Caco-2 (cell line): ENCODE measurements around the gene LIPC. TPM values are rescaled to one million over a fixed set of nuclear protein-coding genes. Genes with fewer than 3 reads are reported as not detected.

ENCODE experiments used
- BruUV-seq: library from RNA; stranded (reverse); fragments of 400-500 nt; replicated peaks from 2 replicates; lab custom pipeline; 2021; lab: Mats Ljungman, UMichigan
- CTCF ChIA-PET: fragments of 300-600 bp; sonication (Branson Sonifier 250); formaldehyde crosslinking; loops from one replicate; lab custom pipeline; 2022; ENCODE audit warnings: antibody characterized with exemption; lab: Charles Lee
- POLR2A ChIA-PET: fragments of 300-600 bp; sonication (Branson Sonifier 250); formaldehyde crosslinking; loops from one replicate; lab custom pipeline; 2022; ENCODE audit warnings: antibody characterized with exemption; lab: Charles Lee
- DNase-seq, 2 experiments: peaks; one replicate each; pipeline versions ENCODE4 v3.0.0 to v3.0.0-alpha.2; 2020 to 2022
- H3K27me3 ChIP-seq: replicated peaks from 2 replicates; pipeline ENCODE4 v1.6.0; 2011; ENCODE audit warnings: low read length; ENCODE audit not compliant: control insufficient read depth, insufficient read depth
- H3K36me3 ChIP-seq: 2 replicates; pipeline ENCODE4 v1.5.1; 2011; ENCODE audit warnings: low read length; ENCODE audit not compliant: control insufficient read depth, insufficient read depth
- H3K4me1 ChIP-seq: fragments of 250-450 bp; sonication (Bioruptor Pico); 2 replicates; pipeline ENCODE4 v1.5.1; 2020; ENCODE audit warnings: mild to moderate bottlenecking
- H3K4me3 ChIP-seq: 2 replicates; pipeline ENCODE4 v1.5.1; 2011; ENCODE audit warnings: low read depth, mild to moderate bottlenecking, control low read depth, low read length
- H3K9me3 ChIP-seq: fragments of 250-450 bp; sonication (Bioruptor Pico); 2 replicates; pipeline ENCODE4 v1.5.1; 2020; ENCODE audit warnings: mild to moderate bottlenecking, moderate library complexity
- H3K27ac Mint-ChIP-seq: one replicate; pipeline ENCODE4 v1.8.0; 2022; ENCODE audit warnings: mixed read lengths; ENCODE audit not compliant: unreplicated experiment
- H3K27me3 Mint-ChIP-seq: one replicate; pipeline ENCODE4 v1.8.0; 2022; ENCODE audit warnings: mixed read lengths; ENCODE audit not compliant: insufficient read depth, unreplicated experiment
- H3K36me3 Mint-ChIP-seq: one replicate; pipeline ENCODE4 v1.8.0; 2022; ENCODE audit warnings: mild to moderate bottlenecking, mixed read lengths; ENCODE audit not compliant: insufficient read depth, unreplicated experiment
- H3K4me1 Mint-ChIP-seq: one replicate; pipeline ENCODE4 v1.8.0; 2022; ENCODE audit warnings: low read depth, mixed read lengths; ENCODE audit not compliant: unreplicated experiment
- H3K4me3 Mint-ChIP-seq: one replicate; pipeline ENCODE4 v1.8.0; 2022; ENCODE audit warnings: mild to moderate bottlenecking, moderate library complexity, mixed read lengths; ENCODE audit not compliant: unreplicated experiment
- H3K9me3 Mint-ChIP-seq: one replicate; pipeline ENCODE4 v1.8.0; 2022; ENCODE audit warnings: mixed read lengths; ENCODE audit not compliant: unreplicated experiment
- CTCF ChIP-seq, 2 experiments: fragments of 200-600 bp in 1 of 2; IDR thresholded peaks; 1 replicate in 1 of 2; 2 replicates in 1 of 2; pipeline versions ENCODE4 v1.5.1 to v1.8.0; 2011 to 2022; ENCODE audit warnings: antibody characterized with exemption in 1 of 2, control low read depth in 1 of 2, inconsistent platforms in 1 of 2, low read depth in 1 of 2, low read length in 1 of 2, mild to moderate bottlenecking in 1 of 2, moderate library complexity in 1 of 2; ENCODE audit not compliant: insufficient read depth in 1 of 2, severe bottlenecking in 1 of 2, unreplicated experiment in 1 of 2
- intact Hi-C: fragments of 100-400 bp; cut with micrococcal nuclease; formaldehyde crosslinking; loops from one replicate; pipeline ENCODE4 v1.10.0; 2022; ENCODE audit not compliant: unreplicated experiment
- total RNA-seq: library from RNA; stranded (reverse); gene quantifications from 2 replicates; pipeline ENCODE4 v1.2.3, GENCODE V29; 2022

The LIPC gene
- total RNA-seq, 1 experiment from 2014 or later = 17.6 TPM

GRCh38 chr15:58393241-58393662 lies 38.5 kb upstream of the LIPC start:
- Mint-ChIP-seq H3K36me3 (peaks cover 9% of the 10 kb centered on the region), H3K4me1 (peaks cover 83% of the 10 kb centered on the region), H3K9me3 (no peaks in the 10 kb centered on the region), H3K27me3 (no peaks in the 10 kb centered on the region), H3K27ac (peak overlapping the region; percentile 90), H3K4me3 (no peak overlapping the region)
- H3K4me1 ChIP-seq = peaks cover 81% of the 10 kb centered on the region
- no peak overlapping the region for H3K4me3 ChIP-seq
- ChIA-PET CTCF (no interaction called here), POLR2A (interaction anchor here (0.9 kb wide), 1 partner anchor 10 kb away, joined by 3 read pairs; no protein-coding TSS in a partner anchor)
- H3K9me3 ChIP-seq = no peaks in the 10 kb centered on the region
- H3K36me3 ChIP-seq = no peaks in the 10 kb centered on the region
- no TSS peak for BruUV-seq
- intact Hi-C loops = loop anchor here (2.0 to 5.0 kb wide), 4 partner anchors 39 to 74 kb away; partner anchors contain the start of gene LIPC
- DNase-seq = peak; percentile 29 to 63
- no peak for TF ChIP-seq CTCF (IDR thresholded peaks at IDR 0.05; ENCODE audit: insufficient read depth in 1 of 2, low read depth in 1 of 2, low read length in 1 of 2, severe bottlenecking in 1 of 2, unreplicated experiment in 1 of 2)
- H3K27me3 ChIP-seq = no peaks in the 10 kb centered on the region

- TF ChIP-seq CTCF (IDR thresholded peaks at IDR 0.05; ENCODE audit: insufficient read depth in 1 of 2, low read depth in 1 of 2, low read length in 1 of 2, severe bottlenecking in 1 of 2, unreplicated experiment in 1 of 2) = no peak
- peaks cover 59% of the 10 kb centered on the region for H3K4me1 ChIP-seq
- Mint-ChIP-seq H3K4me1 (peaks cover 68% of the 10 kb centered on the region), H3K27ac (peak overlapping the region; percentile 24), H3K4me3 (no peak overlapping the region), H3K36me3 (no peaks in the 10 kb centered on the region), H3K9me3 (no peaks in the 10 kb centered on the region), H3K27me3 (no peaks in the 10 kb centered on the region)
- no peaks in the 10 kb centered on the region for H3K27me3 ChIP-seq
- H3K36me3 ChIP-seq = no peaks in the 10 kb centered on the region
- ChIA-PET CTCF (interaction anchor here (0.7 kb wide), 1 partner anchor 13 kb away, joined by 3 read pairs; no protein-coding TSS in a partner anchor), POLR2A (no interaction called here)
- intact Hi-C loops = no loop called here
- BruUV-seq = no TSS peak
- H3K9me3 ChIP-seq = no peaks in the 10 kb centered on the region
- no peak overlapping the region for H3K4me3 ChIP-seq
- DNase-seq = peak in 1 of 2 experiments; percentile 49
Observed at GRCh38 chr15:58396181-58396580, 35.6 kb upstream of the LIPC start.

- no TSS peak for BruUV-seq
- CTCF ChIA-PET = interaction anchor here (0.6 kb wide), 1 partner anchor 1058 kb away, joined by 3 read pairs; no protein-coding TSS in a partner anchor
- Histone ChIP-seq H3K4me1 (peaks cover 40% of the 10 kb centered on the region), H3K36me3 (no peaks in the 10 kb centered on the region), H3K9me3 (no peaks in the 10 kb centered on the region), H3K27me3 (no peaks in the 10 kb centered on the region), H3K4me3 (no peak overlapping the region)
- POLR2A ChIA-PET = no interaction called here
- TF ChIP-seq CTCF (IDR thresholded peaks at IDR 0.05; ENCODE audit: insufficient read depth in 1 of 2, low read depth in 1 of 2, low read length in 1 of 2, severe bottlenecking in 1 of 2, unreplicated experiment in 1 of 2) = no peak
- Mint-ChIP-seq H3K27ac (peak overlapping the region; percentile 86), H3K27me3 (no peaks in the 10 kb centered on the region), H3K4me3 (no peak overlapping the region), H3K36me3 (no peaks in the 10 kb centered on the region), H3K4me1 (peaks cover 49% of the 10 kb centered on the region), H3K9me3 (no peaks in the 10 kb centered on the region)
- intact Hi-C loops = no loop called here
- no peak for DNase-seq
Observed at GRCh38 chr15:58398071-58398470, 33.7 kb upstream of the LIPC start.
